Measurements from ENCODE around the gene CA6.

GRCh38 chr1:8905582-8906191 lies 40.0 kb upstream of the CA6 start:
- no peak for TF ChIP-seq CTCF (conservative IDR thresholded peaks at IDR 0.05; ENCODE audit: low read length)
- TF ChIP-seq EZH2phosphoT487 (IDR thresholded peaks at IDR 0.05; ENCODE audit: borderline replicate concordance) = no peak

Data from Loucy (cell line).